D721Med (cell line): Measurements from ENCODE around the gene C1QTNF7.

ENCODE experiments used
- DNase-seq: peaks from one replicate; pipeline ENCODE4 v3.0.0; 2011; ENCODE audit warnings: low spot score; ENCODE audit not compliant: insufficient read length
- FAIRE-seq: peaks from 2 replicates; lab custom pipeline; 2011; peaks lifted over from hg19 to GRCh38; lab: Jason Lieb, UNC
- TF ChIP-seq, protein P1 (sequence below): IDR thresholded peaks from 2 replicates; pipeline ENCODE4 v1.5.1; 2012; ENCODE audit warnings: mild to moderate bottlenecking, control low read depth; ENCODE audit not compliant: insufficient read depth; ENCODE audit errors: missing control alignments

C1QTNF7 gene

DNA sequence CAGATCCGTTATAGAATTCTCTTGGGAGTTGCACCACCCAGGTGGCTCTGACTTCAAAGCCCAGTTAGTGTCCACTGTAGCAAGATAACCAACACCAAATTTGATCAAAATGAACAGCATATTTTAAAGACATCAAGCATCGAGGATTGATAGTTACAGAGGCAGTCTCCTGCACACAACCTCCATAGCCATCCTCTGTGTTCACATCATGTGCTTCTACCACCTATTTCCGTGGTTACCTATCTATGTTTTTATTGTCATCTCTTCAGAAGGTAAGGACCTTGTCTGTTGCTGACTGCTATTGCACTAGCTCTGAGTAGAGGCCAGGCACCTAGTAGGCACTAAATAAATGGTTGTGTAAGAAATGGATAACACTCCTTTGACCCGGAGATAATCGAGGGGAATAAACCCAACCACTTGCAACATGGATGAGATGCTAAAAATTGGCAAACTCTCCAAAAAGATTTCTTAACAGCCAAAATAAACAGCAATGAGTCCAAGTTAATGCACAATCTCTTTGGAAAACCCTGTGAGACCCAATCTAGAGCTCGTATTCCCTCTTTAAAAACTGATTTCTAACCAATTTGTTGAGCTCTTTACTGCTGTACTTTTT is 14.7 kb upstream of the C1QTNF7 start:
- TF ChIP-seq, protein P1, sequence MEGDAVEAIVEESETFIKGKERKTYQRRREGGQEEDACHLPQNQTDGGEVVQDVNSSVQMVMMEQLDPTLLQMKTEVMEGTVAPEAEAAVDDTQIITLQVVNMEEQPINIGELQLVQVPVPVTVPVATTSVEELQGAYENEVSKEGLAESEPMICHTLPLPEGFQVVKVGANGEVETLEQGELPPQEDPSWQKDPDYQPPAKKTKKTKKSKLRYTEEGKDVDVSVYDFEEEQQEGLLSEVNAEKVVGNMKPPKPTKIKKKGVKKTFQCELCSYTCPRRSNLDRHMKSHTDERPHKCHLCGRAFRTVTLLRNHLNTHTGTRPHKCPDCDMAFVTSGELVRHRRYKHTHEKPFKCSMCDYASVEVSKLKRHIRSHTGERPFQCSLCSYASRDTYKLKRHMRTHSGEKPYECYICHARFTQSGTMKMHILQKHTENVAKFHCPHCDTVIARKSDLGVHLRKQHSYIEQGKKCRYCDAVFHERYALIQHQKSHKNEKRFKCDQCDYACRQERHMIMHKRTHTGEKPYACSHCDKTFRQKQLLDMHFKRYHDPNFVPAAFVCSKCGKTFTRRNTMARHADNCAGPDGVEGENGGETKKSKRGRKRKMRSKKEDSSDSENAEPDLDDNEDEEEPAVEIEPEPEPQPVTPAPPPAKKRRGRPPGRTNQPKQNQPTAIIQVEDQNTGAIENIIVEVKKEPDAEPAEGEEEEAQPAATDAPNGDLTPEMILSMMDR, result no peak
- DNase-seq, result no peak
- FAIRE-seq, result no peak

DNA sequence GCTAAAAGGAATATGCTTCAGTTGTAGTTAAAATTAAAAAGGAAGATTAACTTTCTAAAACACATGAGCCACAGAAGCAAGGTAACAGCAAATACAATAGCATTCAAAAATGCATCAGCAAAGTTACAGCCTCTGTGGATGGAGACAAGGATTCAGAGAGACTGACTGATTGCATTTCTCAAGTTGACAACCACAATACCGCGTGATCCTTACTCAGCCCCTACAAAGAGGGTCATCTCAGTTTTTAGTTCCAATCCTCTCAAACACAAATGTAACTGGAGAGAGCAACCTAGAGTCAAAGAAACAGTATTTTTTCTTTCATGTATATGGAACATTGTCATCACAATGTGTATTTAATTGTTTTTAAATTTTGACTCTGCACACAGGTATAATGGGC is 14.2 kb upstream of the C1QTNF7 start:
- DNase-seq (no peak), FAIRE-seq (no peak)
- TF ChIP-seq, protein P1, result no peak

DNA sequence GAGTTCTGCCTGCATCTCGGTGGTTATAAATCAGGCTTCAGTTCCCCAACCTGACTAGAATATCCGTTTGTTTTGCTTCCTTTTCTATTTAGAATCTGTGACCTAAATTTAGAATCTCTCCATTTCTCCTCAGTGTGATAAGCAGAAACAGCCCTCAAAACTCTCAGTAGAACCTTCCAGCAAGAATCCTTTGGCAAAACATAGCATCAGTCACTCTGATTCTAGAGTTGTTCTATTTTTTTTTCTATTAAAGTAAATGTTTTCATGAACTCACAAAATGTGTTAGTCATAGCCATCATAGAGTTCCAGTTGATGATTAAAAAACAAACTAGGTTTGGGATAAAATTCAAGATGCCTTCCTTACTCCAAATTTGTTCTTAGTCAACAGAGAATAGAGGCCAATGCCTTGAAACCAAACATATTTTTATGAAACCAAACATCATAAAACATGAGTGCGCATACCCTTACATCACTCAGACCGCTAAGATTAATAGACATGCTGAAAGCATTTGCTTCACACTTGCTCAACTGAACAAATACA is 13.2 kb upstream of the C1QTNF7 start:
- DNase-seq (no peak), FAIRE-seq (no peak)
- TF ChIP-seq, protein P1, result no peak

DNA sequence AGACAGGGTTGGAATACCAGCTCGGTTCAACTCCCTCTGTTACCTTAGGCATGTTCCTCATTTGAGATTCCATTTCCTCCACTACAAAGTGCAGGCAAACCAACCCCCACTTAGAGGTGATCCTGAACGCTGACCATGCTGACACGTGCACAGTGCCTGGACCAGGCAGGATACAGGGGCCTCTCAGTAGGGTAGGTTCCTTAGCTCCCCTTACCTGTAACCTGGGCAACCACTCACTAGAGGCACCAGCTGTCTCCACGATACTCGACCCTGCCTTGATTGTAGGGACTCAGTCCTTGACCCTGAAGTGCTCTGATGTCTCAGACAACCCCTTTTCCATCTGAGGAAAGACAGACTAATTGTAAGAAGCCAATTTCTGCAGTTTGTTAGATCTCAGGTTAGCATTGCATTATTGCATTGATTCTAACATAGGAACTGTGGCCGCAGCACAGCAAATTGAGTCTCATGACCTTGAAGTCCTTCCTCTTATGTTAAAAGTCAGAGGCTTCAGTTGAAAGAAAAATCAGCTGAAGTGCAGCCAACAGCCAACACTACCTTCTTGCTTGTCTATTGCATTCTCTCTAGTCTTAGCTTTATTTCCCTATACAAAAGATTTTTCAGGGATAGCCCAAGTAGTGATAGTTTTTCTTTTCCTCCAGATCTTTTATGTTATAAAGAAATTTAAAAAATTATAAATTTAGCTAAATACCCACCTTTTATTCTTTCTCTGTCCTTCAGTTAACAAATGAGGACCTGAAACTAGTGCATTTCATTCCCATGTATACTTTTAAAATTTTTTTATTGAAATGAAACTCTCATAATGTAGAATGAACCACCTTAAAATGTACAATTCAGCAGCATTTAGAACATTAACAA is 11.2 kb upstream of the C1QTNF7 start:
- no peak for FAIRE-seq
- TF ChIP-seq, protein P1, result no peak
- DNase-seq, result no peak

DNA sequence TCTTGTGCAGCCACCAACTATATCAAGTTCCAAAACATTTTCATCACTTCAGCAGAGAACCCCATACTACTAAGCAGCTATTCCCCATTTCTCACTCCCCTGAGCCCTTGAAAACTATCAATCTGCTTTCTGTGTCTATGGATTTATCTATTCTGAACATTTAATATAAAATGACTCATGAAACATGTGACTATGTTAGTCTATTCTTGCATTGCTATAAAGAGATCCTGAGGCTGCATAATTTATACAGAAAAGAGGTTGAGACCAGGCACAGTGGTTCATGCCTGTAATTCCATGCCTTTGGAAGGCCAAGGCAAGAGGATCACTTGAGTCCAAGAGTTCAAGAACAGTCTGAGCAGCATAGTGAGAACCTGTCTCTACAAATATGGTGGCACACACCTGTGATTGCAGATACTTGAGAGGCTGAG is 10.6 kb upstream of the C1QTNF7 start:
- TF ChIP-seq, protein P1, result no peak
- DNase-seq (no peak), FAIRE-seq (no peak)

DNA sequence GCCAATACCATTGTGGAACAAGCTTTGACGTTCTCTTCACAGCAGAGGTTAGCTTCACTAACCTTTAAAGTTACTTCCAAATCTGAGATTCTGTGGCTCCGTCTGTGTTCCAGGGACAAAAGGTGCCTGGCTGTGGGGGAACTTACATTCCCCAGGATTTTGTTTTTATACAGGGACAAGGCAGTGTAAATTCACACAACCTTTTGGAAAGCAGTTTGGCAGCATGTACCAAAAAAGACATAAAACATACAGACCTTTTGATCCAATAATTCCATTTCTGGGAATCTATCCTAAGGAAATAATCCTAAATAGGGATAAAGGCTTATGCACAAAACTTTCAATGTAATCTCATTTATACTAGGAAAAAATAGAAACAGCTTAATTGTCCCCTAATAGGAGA is 8.9 kb upstream of the C1QTNF7 start:
- TF ChIP-seq, protein P1, result no peak
- FAIRE-seq, result no peak
- no peak for DNase-seq
